Breast epithelium (tissue), 3 donors: ENCODE results near the gene PLA2G2A.

ENCODE experiments used
- POLR2AphosphoS5 ChIP-seq, 3 donors: sonication (generic); formaldehyde crosslinking; IDR thresholded peaks; one replicate each; pipeline ENCODE4 v1.6.1; 2017; ENCODE audit warnings: antibody characterized with exemption in 3 of 3
- TF ChIP-seq, protein P1 (sequence below), 3 donors: fragments of 450-650 bp; IDR thresholded peaks; one replicate each; pipeline ENCODE4 v1.5.1; 2016 to 2017; ENCODE audit warnings: antibody characterized with exemption in 3 of 3, mild to moderate bottlenecking in 3 of 3, moderate library complexity in 3 of 3

DNA sequence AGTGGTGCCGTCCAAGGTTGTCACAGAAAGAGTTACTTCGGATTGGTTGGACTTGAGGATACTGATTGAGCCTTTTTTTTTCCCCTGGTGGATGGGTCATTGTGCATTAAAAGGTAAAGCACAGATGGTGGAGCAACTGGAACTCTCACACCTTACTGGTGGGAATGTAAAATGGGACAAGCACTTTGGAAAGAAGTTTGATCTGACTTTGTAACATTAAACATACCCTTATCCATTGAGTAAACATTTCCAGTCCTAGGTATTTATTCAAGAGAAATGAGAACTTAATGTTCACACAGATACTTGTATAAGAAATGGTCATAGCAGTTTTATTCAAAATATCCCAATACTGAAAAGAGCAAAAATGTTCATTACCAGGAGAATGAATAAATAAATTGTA, 14.9 kb downstream of the PLA2G2A start:
- TF ChIP-seq POLR2AphosphoS5 (IDR thresholded peaks at IDR 0.05): no peak
- TF ChIP-seq, protein P1, sequence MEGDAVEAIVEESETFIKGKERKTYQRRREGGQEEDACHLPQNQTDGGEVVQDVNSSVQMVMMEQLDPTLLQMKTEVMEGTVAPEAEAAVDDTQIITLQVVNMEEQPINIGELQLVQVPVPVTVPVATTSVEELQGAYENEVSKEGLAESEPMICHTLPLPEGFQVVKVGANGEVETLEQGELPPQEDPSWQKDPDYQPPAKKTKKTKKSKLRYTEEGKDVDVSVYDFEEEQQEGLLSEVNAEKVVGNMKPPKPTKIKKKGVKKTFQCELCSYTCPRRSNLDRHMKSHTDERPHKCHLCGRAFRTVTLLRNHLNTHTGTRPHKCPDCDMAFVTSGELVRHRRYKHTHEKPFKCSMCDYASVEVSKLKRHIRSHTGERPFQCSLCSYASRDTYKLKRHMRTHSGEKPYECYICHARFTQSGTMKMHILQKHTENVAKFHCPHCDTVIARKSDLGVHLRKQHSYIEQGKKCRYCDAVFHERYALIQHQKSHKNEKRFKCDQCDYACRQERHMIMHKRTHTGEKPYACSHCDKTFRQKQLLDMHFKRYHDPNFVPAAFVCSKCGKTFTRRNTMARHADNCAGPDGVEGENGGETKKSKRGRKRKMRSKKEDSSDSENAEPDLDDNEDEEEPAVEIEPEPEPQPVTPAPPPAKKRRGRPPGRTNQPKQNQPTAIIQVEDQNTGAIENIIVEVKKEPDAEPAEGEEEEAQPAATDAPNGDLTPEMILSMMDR (IDR thresholded peaks at IDR 0.05): no peak
